ENCODE data around the gene METTL1.
"Not testable (repeated sequence)": the region's sequence is repeated elsewhere in the genome, so short reads cannot be mapped to it uniquely, and the experiment has no call there.

METTL1 gene

DNA sequence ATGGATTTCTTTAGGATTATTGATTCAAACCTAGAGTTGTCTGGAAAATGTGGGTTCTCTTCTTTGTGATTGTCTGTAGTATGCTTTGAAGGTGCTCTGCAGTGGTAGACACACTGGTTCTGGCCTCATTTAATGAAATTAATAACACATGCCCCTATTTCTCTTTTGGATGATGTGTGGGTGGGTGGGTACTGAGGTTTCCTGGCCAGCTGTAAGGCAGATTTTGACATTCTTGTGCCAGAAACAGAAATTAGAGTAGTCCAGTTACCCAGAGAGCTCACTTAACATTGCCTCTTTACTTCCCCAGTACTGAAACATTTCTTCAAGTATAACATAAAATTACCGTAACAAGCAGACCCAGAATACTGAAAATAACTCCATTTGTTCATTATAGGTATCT lies 25.1 kb upstream of the METTL1 start:
- DNase-seq: no peak

DNA sequence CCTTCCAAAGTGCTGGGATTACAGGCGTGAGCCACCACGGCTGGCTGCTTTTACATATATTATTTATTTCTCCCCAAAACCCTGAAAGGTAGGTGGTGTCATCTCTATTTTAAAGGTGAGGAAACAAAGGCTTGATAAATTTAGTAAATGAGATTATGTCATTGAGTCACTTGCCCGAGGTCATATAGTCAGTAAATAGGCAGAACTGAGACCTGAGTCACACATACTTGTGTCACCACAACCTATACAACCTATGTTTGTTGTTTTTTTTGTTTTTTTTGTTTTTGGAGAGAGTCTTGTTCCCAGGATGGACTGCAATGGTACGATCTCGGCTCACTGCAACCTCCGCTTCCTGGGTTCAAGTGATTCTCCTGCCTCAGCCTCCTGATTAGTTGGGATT lies 23.4 kb upstream of the METTL1 start:
- DNase-seq: no peak

DNA sequence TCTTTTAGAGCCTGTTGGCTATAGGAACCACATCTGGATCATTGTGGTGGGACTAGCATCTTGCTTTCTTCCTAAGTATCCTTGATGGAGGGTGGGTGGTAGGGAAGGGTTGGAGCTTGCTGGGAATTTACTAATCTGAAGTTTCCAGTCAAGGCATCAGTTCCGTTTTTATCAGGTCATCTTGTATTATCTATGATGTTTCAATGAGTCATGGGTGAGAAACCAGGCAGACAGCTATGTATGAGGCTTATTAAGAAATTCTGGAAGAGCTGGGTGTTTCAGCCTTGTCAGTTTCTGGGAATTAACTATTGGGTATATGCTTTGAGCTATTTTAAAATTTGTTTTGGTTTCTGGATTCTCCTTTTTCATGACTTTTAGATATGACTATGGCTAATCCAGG lies 22.0 kb upstream of the METTL1 start:
- DNase-seq: no peak

DNA sequence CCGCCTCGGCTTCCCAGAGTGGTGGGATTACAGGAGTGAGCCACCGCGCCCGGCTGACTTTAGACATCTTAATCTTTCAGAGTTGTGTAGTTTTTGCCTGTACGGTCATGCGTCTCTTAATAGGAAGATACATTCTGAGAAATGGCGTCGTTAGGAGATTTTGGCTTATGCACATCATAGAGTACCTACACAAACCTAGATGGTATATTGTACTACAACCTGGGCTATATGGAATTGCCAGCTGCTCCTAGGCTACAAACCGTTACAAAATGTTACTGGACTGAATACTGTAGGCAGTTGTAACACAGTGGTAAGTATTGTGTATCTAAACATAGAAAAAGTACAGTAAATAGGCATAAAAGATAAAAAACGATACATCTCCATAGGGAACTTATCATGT lies 12.0 kb upstream of the METTL1 start:
- no peak for DNase-seq

DNA sequence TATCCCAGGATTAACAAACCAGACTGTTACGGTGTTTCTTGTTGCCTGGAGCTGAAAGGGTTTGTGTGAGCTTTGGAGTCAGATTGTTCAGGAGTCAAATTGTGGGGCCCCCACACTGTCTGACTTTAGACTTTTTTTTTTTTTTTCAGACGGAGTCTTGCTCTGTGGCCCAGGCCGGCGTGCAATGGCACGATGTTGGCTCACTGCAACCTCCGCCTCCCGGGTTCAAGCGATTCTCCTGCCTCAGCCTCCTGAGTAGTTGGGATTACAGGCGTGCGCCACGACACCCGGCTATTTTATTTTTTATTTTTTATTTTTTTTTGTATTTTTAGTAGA lies 11.5 kb upstream of the METTL1 start:
- DNase-seq: no peak

DNA sequence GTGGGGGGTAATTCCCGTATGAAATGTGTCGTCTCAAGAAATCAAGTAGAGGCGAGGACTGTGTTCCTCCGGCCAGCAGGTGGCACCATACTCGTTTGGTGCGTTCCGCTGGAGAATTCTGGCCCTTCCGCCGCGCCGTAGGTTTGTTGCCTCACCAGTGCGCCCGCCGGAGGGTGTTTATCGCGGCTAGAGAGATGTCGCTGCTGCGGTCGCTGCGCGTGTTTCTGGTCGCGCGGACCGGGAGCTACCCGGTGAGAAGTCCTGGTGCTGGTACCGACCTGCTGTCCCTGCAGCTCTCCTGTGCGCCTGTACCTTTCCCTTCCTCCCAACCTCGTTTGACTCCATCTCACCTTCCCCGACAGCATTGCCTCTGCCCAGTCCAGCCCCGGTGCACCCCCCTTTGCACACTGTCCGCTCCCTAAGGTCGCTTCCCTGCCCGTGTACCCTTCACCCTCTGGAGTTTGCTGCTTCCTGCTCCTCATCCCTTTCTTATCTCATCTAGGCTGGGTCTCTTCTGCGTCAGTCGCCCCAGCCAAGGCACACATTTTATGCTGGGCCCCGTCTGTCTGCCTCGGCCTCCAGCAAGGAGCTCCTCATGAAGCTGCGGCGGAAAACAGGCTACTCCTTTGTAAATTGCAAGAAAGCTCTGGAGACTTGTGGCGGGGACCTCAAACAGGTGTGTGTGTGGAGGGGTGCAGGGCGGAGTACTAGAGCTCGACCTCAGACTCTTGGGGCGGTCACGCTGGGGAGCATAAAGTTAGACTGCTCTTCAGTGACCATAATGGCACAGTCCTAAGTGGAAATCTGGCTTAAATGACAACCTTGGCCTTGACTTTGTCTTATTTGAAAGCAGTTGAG lies 10.9 kb upstream of the METTL1 start, which contains the start of gene TSFM:
TSFM (plus strand) TSS at position 180 of the 858 bp plus-strand sequence; CDS start at position 195, 15 bp downstream.
- peak; percentile 99 for DNase-seq

DNA sequence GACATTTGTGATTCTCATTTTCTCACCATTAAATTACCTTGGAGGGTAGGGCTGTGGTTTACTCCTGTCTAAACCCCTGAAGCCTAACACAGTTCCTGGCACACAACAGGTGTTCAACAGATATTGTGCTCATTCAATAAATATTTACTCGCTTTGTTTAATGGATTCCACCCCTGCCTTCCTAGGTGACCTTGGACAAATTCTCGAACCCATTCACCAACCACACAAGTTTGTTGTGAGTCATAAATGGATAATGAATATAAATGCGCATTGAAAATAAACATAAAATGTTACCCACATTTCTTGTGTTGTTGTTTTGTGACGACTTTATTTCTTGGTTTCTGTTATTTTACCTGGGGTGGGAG lies 10.3 kb upstream of the METTL1 start:
- no peak for DNase-seq

DNA sequence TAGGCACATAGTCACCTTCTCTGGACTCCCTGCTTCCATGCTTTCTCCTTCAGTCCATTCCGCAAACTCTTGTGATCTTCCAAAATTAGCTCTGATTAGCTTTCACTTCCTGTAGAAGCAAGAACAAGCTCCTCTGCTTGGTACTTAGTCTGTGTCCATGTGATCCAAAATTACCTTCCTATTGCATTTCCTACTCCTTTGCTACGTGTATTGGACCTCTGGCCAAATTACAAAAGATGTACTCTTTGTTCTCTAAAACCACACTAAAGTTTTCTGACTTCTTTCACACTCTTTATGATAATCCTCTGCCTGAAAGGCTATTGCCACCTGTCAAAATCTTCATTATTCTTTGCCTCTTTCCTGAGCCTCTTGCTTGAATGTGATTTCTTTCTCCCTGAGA lies 9.9 kb upstream of the METTL1 start:
- no peak for DNase-seq

DNA sequence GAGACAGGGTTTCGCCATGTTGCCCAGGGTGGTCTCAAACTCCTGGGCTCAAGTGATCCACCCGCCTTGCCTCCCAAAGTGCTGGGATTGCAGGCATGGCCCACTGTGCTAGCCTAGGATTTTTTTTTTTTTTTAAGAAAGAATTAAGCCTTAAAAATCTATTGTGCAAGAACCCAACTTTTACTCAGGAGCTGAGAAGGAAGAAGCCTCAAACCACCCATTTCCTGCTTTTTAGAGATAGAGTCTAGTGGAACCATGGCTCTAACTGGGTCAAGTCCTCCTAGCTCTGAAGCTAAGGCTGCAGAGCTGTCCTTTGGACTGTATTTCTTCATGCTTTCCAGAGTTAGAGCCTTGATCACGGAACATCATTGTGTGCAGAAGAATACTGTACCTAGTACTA lies 9.3 kb upstream of the METTL1 start:
- no peak for DNase-seq

DNA sequence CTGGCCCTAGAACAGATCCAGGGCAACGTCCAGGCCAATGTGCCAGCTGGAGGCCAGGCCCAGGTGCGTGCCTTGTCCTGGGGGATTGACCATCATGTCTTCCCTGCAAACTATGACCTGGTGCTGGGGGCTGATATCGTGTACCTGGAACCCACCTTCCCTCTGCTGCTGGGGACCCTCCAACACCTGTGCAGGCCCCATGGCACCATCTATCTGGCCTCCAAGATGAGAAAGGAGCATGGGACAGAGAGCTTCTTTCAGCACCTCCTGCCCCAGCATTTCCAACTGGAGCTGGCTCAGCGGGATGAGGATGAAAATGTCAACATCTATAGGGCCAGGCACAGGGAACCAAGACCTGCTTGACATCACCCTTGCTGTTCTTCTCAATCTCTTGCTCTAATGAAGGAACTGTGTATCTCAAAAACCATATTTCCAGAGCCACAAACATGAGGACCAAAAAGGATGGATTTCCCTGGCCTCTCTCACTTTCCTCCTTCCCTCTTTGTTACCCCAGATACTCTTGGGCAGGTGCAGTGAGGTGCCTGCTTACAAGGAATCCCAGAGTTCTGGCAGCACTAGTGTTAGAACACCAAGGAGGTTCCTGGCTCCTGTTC lies 8.5 kb upstream of the METTL1 start:
- DNase-seq: no peak

DNA sequence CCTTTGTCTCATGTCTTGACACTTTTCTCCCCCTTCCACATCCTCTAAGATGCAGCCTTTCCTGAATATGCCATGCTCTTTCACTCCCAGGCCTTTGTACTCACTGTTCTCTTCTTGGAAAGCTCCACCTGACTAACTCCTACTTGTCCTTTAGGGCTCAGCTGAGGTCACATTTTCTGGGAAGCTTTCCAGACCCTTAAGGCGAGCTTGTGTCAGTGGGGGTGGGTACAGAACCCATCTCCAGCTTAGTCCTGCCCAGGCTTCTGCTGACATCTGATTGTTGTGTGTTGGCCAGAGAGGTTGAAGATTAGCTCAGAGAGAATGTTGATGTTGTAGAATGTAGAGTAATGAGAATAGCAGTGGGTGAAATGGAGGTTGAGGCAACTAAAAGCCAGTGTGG lies 7.8 kb upstream of the METTL1 start:
- DNase-seq: no peak

DNA sequence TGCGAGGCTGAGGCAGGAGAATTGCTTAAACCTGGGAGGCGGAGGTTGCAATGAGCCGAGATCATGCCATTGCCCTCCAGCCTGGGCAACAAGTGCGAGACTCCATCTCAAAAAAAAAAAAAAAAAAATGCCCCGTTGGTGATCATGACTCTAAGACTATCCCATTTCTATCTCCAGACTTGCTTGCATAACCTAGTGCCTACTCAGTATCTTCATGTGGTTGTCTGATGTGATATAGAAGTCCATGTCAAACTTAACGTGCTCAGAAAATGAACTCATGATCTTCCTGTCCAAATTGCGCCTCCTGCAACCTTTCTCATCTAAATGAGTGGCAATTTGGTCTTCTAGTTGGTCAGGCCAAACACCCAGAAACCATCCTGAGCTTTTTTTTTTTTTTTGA lies 6.0 kb upstream of the METTL1 start:
- DNase-seq: no peak

DNA sequence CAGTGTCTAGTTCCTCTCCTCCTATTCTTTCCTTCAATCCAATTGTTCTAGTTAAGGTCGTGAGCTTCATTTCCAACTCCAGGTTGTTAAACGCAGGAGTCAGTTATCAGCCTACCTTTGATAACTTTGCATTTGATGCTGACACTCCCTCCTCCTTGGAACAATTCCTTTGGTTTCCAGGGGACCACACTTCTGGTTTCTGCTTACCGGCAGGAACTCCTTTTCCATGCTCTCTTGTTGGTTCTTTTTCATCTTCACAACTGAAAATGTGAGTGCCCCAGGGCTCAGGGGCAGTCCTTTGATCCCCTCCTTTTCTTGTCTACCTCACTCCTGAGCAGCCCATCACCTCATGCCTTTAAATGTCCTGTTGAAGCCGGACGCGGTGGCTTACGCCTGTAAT lies 5.5 kb upstream of the METTL1 start:
- no peak for DNase-seq

DNA sequence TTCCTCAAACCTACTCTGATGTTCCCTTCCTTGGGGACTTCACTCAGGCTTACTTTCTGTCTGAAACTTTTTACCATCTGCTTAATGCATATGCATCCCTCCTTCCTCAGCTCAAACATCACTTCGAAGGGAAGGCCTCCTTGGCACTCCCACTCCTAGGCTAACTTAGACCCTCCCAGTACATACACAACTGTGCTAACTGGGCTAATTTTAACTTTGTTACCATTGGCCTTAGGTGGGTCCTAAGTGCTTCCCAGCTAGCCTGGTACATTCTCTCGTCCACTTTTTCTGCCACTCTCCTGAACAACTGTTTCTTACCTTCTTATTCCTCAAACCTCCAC lies 4.3 kb upstream of the METTL1 start:
- DNase-seq: no peak

DNA sequence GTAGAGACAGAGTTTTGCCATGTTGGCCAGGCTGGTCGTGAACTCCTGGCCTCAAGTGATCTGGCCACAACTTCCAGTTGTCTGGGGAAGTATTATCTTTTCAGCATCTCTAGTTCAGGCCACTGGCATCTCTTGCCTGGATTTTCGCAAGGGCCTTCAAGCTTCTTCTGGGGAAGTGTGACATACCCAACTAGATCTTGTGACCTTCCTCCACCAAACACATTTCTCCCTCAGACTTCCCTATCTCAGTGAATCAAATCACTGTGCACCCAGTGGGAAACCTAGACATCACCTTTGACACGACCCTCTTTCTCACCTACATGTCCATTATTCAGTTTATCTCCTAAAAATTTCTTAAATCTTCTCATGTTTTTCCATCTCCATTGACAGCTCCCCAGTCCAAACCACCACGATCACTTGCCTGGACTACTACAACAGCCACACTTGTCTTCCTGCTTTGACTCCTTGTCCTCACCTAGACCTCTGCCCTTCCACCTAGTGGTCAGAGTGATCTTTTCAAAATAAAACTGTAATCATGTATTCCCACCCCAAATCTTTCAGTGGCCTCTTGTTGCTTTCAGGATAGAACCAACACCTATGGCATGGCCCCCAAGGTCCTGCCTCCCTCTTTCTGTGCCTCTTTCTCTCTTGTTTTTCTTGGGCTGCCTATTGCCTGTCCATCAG lies 3.8 kb upstream of the METTL1 start:
- no peak for DNase-seq

DNA sequence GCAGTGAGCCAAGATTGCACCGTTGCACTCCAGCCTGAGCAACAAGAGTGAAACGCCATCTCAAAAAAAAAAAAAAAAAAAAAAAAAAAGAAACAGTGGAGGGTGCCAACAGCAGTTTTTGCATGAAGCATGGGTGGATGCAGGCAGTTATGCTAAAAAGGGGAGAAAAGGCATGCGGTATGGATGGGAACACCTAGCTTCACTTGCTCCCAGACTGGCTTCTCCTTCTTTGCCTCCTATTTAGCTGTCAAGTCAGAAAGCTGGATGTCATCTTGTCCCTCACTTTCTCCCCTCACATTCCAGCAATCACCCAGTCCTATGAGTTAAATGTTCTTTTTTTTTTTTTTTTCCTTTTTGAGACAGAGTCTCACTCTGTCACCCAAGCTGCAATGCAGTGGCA lies 3.1 kb upstream of the METTL1 start:
- no peak for DNase-seq

DNA sequence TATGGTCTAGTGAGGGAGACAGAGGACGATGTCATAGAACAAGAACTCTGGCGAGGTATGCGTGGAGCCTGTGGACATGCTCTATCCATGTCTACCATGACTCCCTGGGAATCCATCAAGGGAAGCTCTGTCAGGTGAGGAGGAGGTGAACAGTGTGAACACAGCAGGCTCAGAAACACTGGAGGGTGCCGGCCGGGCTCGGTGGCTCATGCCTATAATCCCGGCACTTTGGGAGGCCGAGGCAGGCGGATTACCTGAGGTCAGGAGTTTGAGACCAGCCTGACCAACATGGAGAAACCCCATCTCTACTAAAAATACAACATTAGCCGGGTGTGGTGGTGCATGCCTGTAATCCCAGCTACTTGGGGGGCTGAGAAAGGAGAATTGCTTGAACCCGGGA lies 2.7 kb upstream of the METTL1 start:
- DNase-seq: not testable (repeated sequence)

DNA sequence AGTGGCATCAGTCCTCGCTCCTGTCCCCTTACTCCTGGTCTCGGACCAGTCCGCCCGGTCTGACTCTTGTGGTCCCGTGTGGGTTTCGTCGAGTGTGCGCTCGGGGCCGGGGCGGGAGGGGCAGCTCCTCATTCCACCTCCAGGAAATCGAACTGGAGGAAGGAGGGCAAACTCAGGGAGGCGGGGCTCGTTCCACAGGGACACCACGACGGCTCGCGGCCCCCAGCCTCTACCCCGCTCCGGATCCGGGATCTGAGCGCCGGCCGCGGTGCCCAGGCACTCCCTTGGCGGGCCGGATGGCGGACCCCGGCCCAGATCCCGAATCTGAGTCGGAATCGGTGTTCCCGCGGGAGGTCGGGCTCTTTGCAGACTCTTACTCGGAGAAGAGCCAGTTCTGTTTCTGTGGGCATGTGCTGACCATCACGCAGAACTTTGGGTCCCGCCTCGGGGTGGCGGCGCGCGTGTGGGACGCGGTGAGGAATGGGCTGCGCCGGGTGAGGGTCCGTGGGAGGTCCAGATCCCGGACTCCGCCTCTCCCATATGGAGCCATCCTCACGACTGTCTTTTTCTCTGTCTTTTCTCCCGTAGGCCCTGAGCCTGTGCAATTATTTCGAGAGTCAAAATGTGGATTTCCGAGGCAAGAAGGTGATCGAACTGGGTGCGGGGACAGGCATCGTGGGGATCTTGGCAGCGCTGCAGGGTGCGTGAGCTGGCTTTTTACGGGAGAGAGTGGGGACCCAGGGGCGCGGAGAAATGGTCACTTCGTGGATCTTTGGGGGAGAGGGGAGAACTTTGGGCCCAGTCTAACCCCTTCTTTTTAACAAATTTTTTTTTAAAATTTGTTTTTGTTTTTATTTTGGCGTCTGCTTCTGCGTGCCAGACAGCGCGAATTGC lies 771 bp upstream of the METTL1 start, which contains the start of gene EEF1AKMT3:
EEF1AKMT3 (plus strand) TSS at position 186 of the 894 bp plus-strand sequence; CDS start at position 297, 111 bp downstream.
- DNase-seq: peak in 1 of 2 donors; percentile 53

DNA sequence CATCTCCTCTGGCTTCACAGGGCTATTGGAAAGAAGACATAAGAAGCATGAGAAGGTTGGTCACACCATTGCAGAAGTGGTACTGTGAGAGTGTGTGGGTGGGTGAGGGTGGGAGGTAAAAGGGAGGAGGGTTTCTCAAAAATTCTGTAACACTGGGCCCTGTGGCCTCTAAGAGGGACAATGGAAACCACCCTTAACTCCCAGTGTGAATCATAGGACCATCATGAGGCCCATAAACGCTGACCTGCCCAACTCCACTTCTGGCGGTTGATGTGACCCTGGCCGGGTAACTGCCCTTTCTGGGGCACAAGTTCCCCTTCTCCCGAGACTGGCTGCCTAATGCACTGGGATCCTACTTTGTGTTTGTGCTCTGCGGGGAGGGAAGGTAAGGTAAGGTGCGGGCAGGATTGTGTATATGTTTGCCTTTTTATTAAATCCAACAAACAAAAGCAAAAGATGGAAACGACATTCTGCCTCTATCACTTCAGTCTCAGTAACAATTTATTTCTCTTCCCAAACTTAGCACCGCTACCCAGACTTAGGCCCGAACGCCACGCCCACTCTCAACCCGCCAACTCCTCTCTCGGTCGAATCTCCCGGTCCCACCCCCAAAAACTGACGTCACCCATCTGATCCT lies 551 bp downstream of the METTL1 start:
- DNase-seq: peak; percentile 94 to 95

DNA sequence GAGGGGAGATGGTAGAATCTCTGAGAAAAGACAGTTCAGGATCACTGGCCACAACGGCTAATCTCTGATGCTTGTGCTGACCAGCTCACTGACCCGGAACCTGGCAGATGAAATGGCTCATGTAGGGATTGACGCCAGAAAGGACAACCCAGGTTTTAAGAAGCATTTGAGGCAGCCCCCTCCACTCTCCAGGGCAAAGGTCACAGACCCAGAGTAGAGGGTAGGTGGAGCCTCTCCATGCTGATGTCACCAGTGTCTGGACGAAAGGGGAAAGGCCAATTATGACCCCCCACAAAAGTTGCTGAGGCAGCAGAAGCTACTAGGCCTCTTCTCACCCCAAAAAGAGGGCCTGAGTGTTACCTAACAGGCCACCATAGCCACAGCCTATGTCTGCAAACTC lies 1.2 kb downstream of the METTL1 start:
- no peak for DNase-seq

DNA sequence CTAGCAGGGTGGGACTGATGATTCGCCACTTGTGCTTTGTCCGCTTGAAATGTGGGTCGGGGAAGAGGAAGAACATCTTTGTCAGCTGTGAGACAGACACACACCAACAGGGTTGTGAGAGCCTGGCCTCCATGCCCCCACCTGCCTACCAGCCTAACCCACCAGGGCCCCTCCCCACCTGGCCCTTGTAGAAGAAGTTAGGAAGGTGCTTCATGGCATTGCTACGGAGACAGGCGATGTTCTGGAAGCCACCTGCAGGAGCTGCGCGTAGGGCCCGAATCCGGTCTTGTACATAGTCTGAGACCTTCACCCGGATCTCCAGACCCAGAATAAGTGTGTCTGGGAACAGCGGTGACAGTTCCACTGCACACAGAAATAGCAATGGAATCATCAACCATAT lies 2.3 kb downstream of the METTL1 start:
- no peak for DNase-seq

DNA sequence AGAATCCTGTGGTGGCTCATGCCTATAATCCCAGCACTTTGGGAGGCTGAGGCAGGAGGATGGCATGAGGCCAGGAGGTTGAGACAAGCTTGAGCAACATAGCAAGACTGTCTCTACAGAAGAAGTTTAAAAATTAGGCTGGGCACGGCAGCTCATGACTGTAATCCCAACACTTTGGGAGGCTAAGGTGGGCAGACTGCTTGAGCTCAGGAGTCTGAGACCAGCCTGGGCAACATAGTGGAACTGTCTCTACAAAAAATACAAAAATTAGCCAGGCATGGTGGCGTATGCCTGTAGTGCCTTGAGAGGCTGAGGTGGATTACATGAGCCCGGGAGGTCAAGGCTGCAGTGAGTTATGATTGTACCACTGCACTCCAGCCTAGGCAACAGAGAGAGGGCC lies 4.0 kb downstream of the METTL1 start:
- no peak for DNase-seq

DNA sequence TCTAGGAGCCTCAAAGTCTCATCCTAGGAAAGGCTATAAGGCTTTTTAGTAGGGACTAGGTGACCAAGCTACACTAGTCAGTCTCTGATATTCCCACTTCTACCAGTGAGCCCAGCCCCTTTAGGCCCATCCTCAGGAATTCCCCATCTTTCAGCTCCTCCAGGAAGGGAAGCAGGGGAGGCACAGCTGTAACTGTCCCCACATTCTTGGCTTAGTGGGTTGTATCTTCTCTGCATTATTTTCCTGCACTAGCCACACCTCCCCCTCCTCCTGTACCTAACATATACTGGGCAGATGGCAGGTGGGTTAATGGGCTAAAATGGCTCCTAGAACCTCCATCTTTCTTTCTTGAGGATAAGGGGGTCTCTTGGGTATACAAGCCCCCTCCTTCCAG lies 4.6 kb downstream of the METTL1 start:
- no peak for DNase-seq
